Type B pancreatic cell (in vitro differentiated cells): Measurements from ENCODE around the gene TCF3. TPM values are rescaled to one million over a fixed set of nuclear protein-coding genes. Genes with fewer than 3 reads are reported as not detected.

Experiments
- DNase-seq: peaks from one replicate; pipeline ENCODE4 v3.0.0; 2021; ENCODE audit warnings: mixed read lengths; ENCODE audit not compliant: unreplicated experiment; ENCODE audit errors: extremely low spot score
- H3K27ac Mint-ChIP-seq: 2 replicates; pipeline ENCODE4 v1.8.0; 2021; ENCODE audit warnings: mild to moderate bottlenecking, mixed read lengths
- H3K27me3 Mint-ChIP-seq: 2 replicates; pipeline ENCODE4 v1.8.0; 2021; ENCODE audit warnings: mixed read lengths
- H3K36me3 Mint-ChIP-seq: 2 replicates; pipeline ENCODE4 v1.8.0; 2021; ENCODE audit warnings: mixed read lengths
- H3K4me1 Mint-ChIP-seq: one replicate; pipeline ENCODE4 v1.8.0; 2021; ENCODE audit warnings: mixed read lengths; ENCODE audit not compliant: unreplicated experiment
- H3K4me3 Mint-ChIP-seq: 2 replicates; pipeline ENCODE4 v1.8.0; 2021; ENCODE audit warnings: mild to moderate bottlenecking, mixed read lengths
- H3K9me3 Mint-ChIP-seq: 2 replicates; pipeline ENCODE4 v1.8.0; 2021; ENCODE audit warnings: mixed read lengths
- total RNA-seq: library from RNA; stranded (reverse); gene quantifications from 2 replicates; pipeline ENCODE4 v1.2.1, GENCODE V29; 2021; ENCODE audit warnings: low replicate concordance
- TF ChIP-seq, protein P1 (sequence below): fragments of 200-600 bp; sonication (generic); conservative IDR thresholded peaks from 2 replicates; pipeline ENCODE4 v1.5.0; 2021; ENCODE audit warnings: antibody characterized with exemption, mild to moderate bottlenecking

Gene TCF3
- total RNA-seq, 1 donor from 2014 or later: 193 TPM

DNA sequence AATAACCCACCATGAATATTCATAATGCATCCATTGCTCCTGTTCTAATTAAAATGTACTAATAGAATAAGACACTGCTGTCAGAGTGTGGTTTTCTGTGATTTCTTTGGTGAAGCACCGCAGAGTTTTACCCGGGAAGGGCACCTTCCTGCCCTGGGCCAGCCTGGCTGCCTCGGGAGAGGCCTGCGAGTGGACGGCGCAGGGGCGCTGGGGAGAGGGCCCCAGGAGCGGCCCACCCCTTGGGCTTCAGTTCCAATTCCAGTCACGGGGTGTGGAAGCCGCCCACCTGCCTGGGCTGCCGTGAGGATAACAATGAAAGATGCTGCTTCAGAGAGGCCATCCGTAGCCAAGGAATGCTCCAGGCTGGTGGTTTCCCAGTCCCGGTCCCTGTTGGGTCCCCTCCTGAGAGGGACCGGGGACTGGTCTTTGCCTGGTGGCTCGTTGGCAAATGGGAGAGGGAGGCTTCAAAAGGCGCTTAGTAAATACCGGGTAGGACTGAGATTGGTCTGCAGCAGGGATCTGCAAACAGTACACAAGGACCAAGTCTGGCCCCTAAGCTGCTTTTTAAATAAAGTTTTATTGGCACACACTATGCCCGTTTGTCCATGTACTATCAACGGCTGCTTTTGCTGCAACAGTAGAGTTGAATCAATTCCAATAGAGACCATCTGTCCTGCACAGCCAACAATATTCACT lies 18.0 kb downstream of the TCF3 start:
- TF ChIP-seq, protein P1, sequence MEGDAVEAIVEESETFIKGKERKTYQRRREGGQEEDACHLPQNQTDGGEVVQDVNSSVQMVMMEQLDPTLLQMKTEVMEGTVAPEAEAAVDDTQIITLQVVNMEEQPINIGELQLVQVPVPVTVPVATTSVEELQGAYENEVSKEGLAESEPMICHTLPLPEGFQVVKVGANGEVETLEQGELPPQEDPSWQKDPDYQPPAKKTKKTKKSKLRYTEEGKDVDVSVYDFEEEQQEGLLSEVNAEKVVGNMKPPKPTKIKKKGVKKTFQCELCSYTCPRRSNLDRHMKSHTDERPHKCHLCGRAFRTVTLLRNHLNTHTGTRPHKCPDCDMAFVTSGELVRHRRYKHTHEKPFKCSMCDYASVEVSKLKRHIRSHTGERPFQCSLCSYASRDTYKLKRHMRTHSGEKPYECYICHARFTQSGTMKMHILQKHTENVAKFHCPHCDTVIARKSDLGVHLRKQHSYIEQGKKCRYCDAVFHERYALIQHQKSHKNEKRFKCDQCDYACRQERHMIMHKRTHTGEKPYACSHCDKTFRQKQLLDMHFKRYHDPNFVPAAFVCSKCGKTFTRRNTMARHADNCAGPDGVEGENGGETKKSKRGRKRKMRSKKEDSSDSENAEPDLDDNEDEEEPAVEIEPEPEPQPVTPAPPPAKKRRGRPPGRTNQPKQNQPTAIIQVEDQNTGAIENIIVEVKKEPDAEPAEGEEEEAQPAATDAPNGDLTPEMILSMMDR: no peak
- H3K9me3 Mint-ChIP-seq: no peaks in the 10 kb centered on the region
- no peak overlapping the region for H3K4me3 Mint-ChIP-seq
- H3K36me3 Mint-ChIP-seq: peaks cover 16% of the 10 kb centered on the region
- DNase-seq: no peak
- H3K27ac Mint-ChIP-seq: no peak overlapping the region
- no peaks in the 10 kb centered on the region for H3K4me1 Mint-ChIP-seq
- no peaks in the 10 kb centered on the region for H3K27me3 Mint-ChIP-seq

DNA sequence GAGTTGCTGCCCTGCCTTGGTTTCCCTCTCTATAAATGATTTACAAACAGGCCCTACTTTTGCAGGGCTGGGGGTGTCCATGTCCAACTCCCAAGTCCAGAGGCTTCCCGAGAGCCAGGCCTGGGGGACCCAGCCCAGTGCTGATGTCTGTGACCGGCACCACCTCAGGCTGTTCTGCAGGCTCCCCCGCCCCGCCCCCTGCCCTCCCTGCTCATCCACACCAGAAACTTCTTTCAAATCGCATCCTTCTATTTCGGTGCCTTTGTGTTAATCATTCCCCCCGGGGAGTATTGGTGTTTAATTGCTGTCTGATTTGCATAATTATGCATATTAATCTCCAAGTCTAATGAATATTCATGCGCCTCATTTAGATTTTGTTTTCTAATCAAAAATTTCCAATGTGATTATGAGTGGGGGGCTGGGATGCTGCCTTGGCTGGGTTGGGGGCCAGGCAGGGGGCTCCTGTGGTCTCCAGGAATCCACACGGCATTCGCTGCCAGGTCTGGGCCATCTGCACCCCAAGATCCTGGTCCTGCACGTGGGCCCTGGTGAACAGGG lies 19.1 kb downstream of the TCF3 start:
- H3K9me3 Mint-ChIP-seq: no peaks in the 10 kb centered on the region
- no peak overlapping the region for H3K4me3 Mint-ChIP-seq
- H3K27ac Mint-ChIP-seq: no peak overlapping the region
- TF ChIP-seq, protein P1: no peak
- no peaks in the 10 kb centered on the region for H3K4me1 Mint-ChIP-seq
- H3K36me3 Mint-ChIP-seq: peaks cover 9% of the 10 kb centered on the region
- H3K27me3 Mint-ChIP-seq: no peaks in the 10 kb centered on the region
- no peak for DNase-seq

DNA sequence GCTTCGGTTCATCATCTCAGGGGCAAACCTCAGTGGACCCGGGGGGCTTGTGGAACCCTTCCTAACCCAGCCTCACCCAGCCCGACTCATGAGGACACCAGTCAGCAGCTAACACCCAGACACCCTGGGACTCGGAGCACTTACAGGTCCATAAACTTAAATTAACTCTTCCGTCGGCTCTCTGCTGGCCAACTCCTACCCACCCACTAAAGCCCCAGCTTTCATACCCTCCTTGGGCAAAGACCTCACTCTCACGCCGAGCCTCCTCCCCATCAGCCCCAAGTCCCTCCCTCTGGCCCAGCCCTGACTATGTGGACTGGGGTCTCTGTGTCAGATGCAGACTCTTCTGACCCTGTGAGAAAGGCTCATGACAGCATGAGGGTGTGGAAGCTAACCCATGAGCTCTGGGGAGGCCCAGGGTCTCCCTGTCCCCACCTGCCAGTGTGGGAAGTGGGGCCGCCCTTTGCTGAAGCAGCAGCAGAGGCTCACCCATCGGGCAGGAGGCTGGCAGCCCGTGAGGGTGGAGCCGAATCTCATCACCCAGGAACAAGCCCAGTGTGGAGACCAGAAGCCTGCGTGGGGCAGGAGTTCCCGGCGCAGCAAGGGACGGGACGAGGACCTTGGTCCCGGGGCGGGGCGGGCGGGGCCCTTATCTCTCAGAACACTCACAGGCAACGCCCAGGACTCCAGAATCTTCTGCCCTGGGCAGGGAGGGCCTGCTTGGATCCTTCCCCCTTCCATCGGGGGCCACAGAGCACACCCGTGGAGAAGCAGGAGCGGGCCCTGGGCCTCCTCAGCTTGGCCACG lies 19.8 kb downstream of the TCF3 start:
- no peak for DNase-seq
- Mint-ChIP-seq H3K27me3 (no peaks in the 10 kb centered on the region), H3K9me3 (no peaks in the 10 kb centered on the region), H3K36me3 (peaks cover 7% of the 10 kb centered on the region), H3K4me3 (no peak overlapping the region), H3K27ac (no peak overlapping the region), H3K4me1 (no peaks in the 10 kb centered on the region)
- TF ChIP-seq, protein P1: no peak

DNA sequence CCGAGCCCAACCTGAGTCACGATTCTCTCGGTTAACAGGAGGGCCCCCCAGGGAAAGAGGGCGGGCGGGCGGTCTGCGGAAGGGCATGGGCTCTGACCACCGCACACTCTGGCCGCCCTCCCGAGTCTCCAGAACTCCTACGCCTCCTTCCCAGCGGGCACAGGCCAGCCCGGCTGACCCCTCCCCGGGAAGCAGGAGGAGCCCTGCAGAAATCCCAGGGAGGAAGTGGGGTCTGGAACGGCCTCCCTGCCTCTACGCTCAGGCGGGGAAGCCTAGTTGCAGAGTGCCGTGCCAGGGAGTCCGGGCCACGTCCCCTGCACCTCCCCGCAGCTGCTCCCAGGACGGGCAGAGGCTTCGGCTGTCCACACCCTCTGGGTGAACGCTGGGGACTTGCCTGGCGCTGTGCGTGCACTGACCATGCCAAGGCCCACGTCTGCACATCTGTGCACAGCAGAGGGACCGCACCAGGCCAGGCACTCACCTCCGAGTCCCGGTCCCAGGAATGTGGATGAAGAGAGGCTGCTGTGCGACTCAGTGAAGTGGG lies 20.8 kb downstream of the TCF3 start:
- Mint-ChIP-seq H3K36me3 (peaks cover 7% of the 10 kb centered on the region), H3K27ac (no peak overlapping the region), H3K4me3 (no peak overlapping the region), H3K9me3 (no peaks in the 10 kb centered on the region), H3K4me1 (no peaks in the 10 kb centered on the region), H3K27me3 (no peaks in the 10 kb centered on the region)
- TF ChIP-seq, protein P1: no peak
- DNase-seq: no peak

DNA sequence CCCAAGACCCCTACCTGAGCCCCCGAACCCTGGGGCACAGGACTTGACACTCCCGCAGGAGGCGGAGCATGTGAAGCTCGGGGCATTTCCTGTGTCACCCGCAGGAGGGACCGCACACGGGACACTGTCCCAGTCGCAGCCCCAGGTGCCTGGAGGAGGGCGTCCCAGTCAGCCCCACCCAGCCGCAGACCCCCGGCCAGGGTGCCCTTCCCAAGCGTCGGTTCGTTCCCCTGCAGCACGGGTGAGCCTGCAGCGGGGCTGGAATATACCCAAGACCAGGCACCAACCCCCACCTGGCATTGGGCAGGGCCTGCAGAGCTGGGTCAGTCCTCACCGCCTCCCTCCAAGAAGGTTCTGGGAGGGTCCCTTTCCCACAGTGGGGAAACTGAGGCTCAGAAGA lies 21.6 kb downstream of the TCF3 start:
- TF ChIP-seq, protein P1: no peak
- H3K4me3 Mint-ChIP-seq: no peak overlapping the region

More for the DNA sequence above, 21.6 kb downstream of the TCF3 start:
- H3K4me1 Mint-ChIP-seq: no peaks in the 10 kb centered on the region
- H3K27ac Mint-ChIP-seq: no peak overlapping the region
- peaks cover 6% of the 10 kb centered on the region for H3K36me3 Mint-ChIP-seq
- DNase-seq: no peak
- H3K9me3 Mint-ChIP-seq: no peaks in the 10 kb centered on the region
- H3K27me3 Mint-ChIP-seq: no peaks in the 10 kb centered on the region
